K562 (cell line): ENCODE results near the gene LRP6. TPM values are rescaled to one million over a fixed set of nuclear protein-coding genes. Genes with fewer than 3 reads are reported as not detected.

Experiments used
- ATAC-seq: fragments of 200-7000 bp; cut with Tn5 transposase; 3 replicates; pipeline ENCODE4 v1.9.1; 2020; ENCODE audit warnings: moderate library complexity
- BruUV-seq: library from RNA; stranded (reverse); fragments of 400-500 nt; replicated peaks from 2 replicates; lab custom pipeline; 2021; lab: Mats Ljungman, UMichigan
- CTCF ChIA-PET: fragments of 300-600 bp; formaldehyde crosslinking; extraction: SDS; loops from one replicate; lab custom pipeline; 2021; ENCODE audit warnings: low intra/inter-chr PET ratio; lab: Yijun Ruan, JAX
- POLR2A ChIA-PET: fragments of 300-600, 350-650 bp; sonication (Branson Sonifier 250); formaldehyde crosslinking; extraction: SDS; loops from one replicate; lab custom pipeline; 2021; ENCODE audit warnings: antibody characterized with exemption, inconsistent platforms; lab: Yijun Ruan, JAX
- DNase-seq, 4 experiments: peaks; one replicate each; pipeline versions ENCODE4 v3.0.0 to v3.0.0-alpha.2; 2011 to 2018; ENCODE audit warnings: low spot score in 3 of 4, mixed read lengths in 3 of 4; ENCODE audit errors: extremely low read depth in 1 of 4
- FAIRE-seq: peaks from 2 replicates; lab custom pipeline; 2011; peaks lifted over from hg19 to GRCh38; lab: Jason Lieb, UNC
- H2AFZ ChIP-seq: 2 replicates; pipeline ENCODE4 v1.6.0; 2011; ENCODE audit warnings: low read depth, low read length, control low read depth, inconsistent platforms
- H3K27ac ChIP-seq: fragments of 200-600 bp; 3 replicates; pipeline ENCODE4 v1.8.0; 2011; ENCODE audit warnings: low read depth, mild to moderate bottlenecking, control low read depth, inconsistent platforms, low read length, moderate library complexity, mixed read lengths; ENCODE audit errors: extremely low read depth
- H3K27me3 ChIP-seq, 2 experiments: fragments of 300-600 bp in 1 of 2; 2 replicates in 1 of 2; 3 replicates in 1 of 2; pipeline versions ENCODE4 v1.6.0 to v1.8.0; 2011; ENCODE audit warnings: inconsistent platforms in 2 of 2, low read length in 2 of 2, mild to moderate bottlenecking in 1 of 2, mixed read lengths in 1 of 2, moderate library complexity in 1 of 2; ENCODE audit not compliant: control insufficient read depth in 2 of 2, insufficient read depth in 2 of 2
- H3K36me3 ChIP-seq: fragments of 300-600 bp; 3 replicates; pipeline ENCODE4 v1.8.0; 2011; ENCODE audit warnings: mild to moderate bottlenecking, low read length, inconsistent platforms; ENCODE audit not compliant: control insufficient read depth, insufficient read depth
- H3K4me1 ChIP-seq, 2 experiments: fragments of 200-600 bp in 1 of 2; replicated peaks in 1 of 2; 2 replicates in 1 of 2; 3 replicates in 1 of 2; pipeline versions ENCODE4 v1.5.1 to v1.8.0; 2011; ENCODE audit warnings: inconsistent platforms in 2 of 2, low read length in 2 of 2, mild to moderate bottlenecking in 1 of 2, mixed read lengths in 1 of 2, moderate library complexity in 1 of 2; ENCODE audit not compliant: control insufficient read depth in 2 of 2, insufficient read depth in 2 of 2
- H3K4me2 ChIP-seq: 2 replicates; pipeline ENCODE4 v1.6.1; 2011; ENCODE audit warnings: low read length, control low read depth, inconsistent platforms, mixed read lengths; ENCODE audit not compliant: insufficient read depth
- H3K4me3 ChIP-seq: fragments of 200-600 bp; sonication (generic), shearing (Covaris generic); 2 replicates; pipeline ENCODE4 v1.5.1; 2016; ENCODE audit warnings: control low read depth, inconsistent platforms
- H3K79me2 ChIP-seq: fragments of 200-600 bp; 3 replicates; pipeline ENCODE4 v1.8.0; 2011; ENCODE audit warnings: low read length, inconsistent platforms; ENCODE audit not compliant: control insufficient read depth, insufficient read depth
- H3K9ac ChIP-seq, 2 experiments: 2 replicates each; pipeline versions ENCODE4 v1.6.0 to v1.6.1; 2011; ENCODE audit warnings: low read depth in 2 of 2, low read length in 2 of 2, control low read depth in 1 of 2, inconsistent platforms in 1 of 2, mild to moderate bottlenecking in 1 of 2, mixed read lengths in 1 of 2; ENCODE audit not compliant: insufficient read depth in 1 of 2
- H3K9me1 ChIP-seq: one replicate; pipeline ENCODE4 v1.6.0; 2011; ENCODE audit warnings: inconsistent platforms, mild to moderate bottlenecking, low read length, moderate library complexity; ENCODE audit not compliant: control insufficient read depth, insufficient read depth
- H3K9me3 ChIP-seq: replicated peaks from 2 replicates; pipeline ENCODE4 v1.5.1; 2011; ENCODE audit warnings: low read depth, low read length, inconsistent platforms; ENCODE audit not compliant: control insufficient read depth, insufficient read depth
- H4K20me1 ChIP-seq: replicated peaks from 2 replicates; pipeline ENCODE4 v1.6.1; 2011; ENCODE audit warnings: low read length, inconsistent platforms, mixed read lengths; ENCODE audit not compliant: control insufficient read depth, insufficient read depth
- BRF1 ChIP-seq: IDR thresholded peaks from 3 replicates; pipeline ENCODE4 v1.6.1; 2011; ENCODE audit warnings: borderline replicate concordance, mild to moderate bottlenecking; ENCODE audit not compliant: insufficient read length; ENCODE audit errors: extremely low read depth
- CSDE1 ChIP-seq, 2 experiments: fragments of 450-650 bp; IDR thresholded peaks; 2 replicates each; pipeline ENCODE4 v1.6.1; 2016; ENCODE audit warnings: mild to moderate bottlenecking in 1 of 2
- CTBP1 ChIP-seq: fragments of 450-650 bp; IDR thresholded peaks from 2 replicates; pipeline ENCODE4 v1.6.1; 2016; ENCODE audit warnings: borderline replicate concordance
- FOXJ2 ChIP-seq: fragments of 200-800 bp; sonication (Bioruptor generic); IDR thresholded peaks from 2 replicates; pipeline ENCODE4 v1.6.1; 2016; ENCODE audit warnings: missing genetic modification characterization, missing compliant biosample characterization
- HNRNPLL ChIP-seq: fragments of 200-400 bp; formaldehyde crosslinking; IDR thresholded peaks from 2 replicates; pipeline ENCODE4 v1.6.1; 2017; ENCODE audit warnings: low read length, low read depth, mild to moderate bottlenecking; ENCODE audit not compliant: poor library complexity, severe bottlenecking
- HNRNPUL1 ChIP-seq: fragments of 200-400 bp; formaldehyde crosslinking; IDR thresholded peaks from 2 replicates; pipeline ENCODE4 v1.6.1; 2017; ENCODE audit warnings: low read length
- MAZ ChIP-seq, 2 experiments: fragments of 450-650 bp in 1 of 2; sonication (generic) in 1 of 2; formaldehyde crosslinking; IDR thresholded peaks in 1 of 2; conservative IDR thresholded peaks in 1 of 2; 2 replicates each; pipeline versions ENCODE4 v1.4.0 to v1.5.0; 2020; ENCODE audit warnings: mild to moderate bottlenecking in 1 of 2, missing genetic modification reagents in 1 of 2
- NCOR1 ChIP-seq: fragments of 450-650 bp; IDR thresholded peaks from 2 replicates; pipeline ENCODE4 v1.6.1; 2016; ENCODE audit warnings: mild to moderate bottlenecking, moderate library complexity
- PHF20 ChIP-seq: fragments of 450-650 bp; IDR thresholded peaks from 2 replicates; pipeline ENCODE4 v1.6.1; 2018; ENCODE audit not compliant: partially characterized antibody
- RAD21 ChIP-seq, 2 experiments: fragments of 250-450 bp in 1 of 2; fragments of 450-650 bp in 1 of 2; sonication (Bioruptor Pico) in 1 of 2; formaldehyde crosslinking in 1 of 2; IDR thresholded peaks in 1 of 2; conservative IDR thresholded peaks in 1 of 2; 2 replicates each; pipeline versions ENCODE4 v1.4.0 to v1.8.0; 2020 to 2022; ENCODE audit warnings: mild to moderate bottlenecking in 2 of 2, moderate library complexity in 1 of 2
- TEAD2 ChIP-seq: fragments of 450-650 bp; IDR thresholded peaks from 2 replicates; pipeline ENCODE4 v1.6.1; 2016; ENCODE audit warnings: missing genetic modification characterization, control low read depth, missing compliant biosample characterization
- ZBTB17 ChIP-seq: fragments of 450-650 bp; formaldehyde crosslinking; IDR thresholded peaks from 2 replicates; pipeline ENCODE4 v1.4.0; 2020; ENCODE audit warnings: mild to moderate bottlenecking
- ZBTB34 ChIP-seq: fragments of 250-450 bp; sonication (Bioruptor Pico); IDR thresholded peaks from 2 replicates; pipeline ENCODE4 v1.8.0; 2021; ENCODE audit warnings: mild to moderate bottlenecking, moderate library complexity
- ZNF263 ChIP-seq: sonication (generic); formaldehyde crosslinking; IDR thresholded peaks from 2 replicates; pipeline ENCODE4 v1.8.0; 2022; ENCODE audit warnings: mild to moderate bottlenecking, missing genetic modification reagents, borderline replicate concordance
- ZNF609 ChIP-seq: sonication (generic); formaldehyde crosslinking; IDR thresholded peaks from 2 replicates; pipeline ENCODE4 v1.8.1; 2023; ENCODE audit warnings: missing genetic modification reagents, mild to moderate bottlenecking, borderline replicate concordance
- WGBS: fragments of 100-300 bp; shearing (Covaris generic); methylation state at CpG from one replicate; pipeline ENCODE4 v1.1.6; 2016; ENCODE audit warnings: low coverage, mixed read lengths; ENCODE audit not compliant: insufficient coverage; ENCODE audit errors: missing lambda C conversion rate; 5-methylcytosine and 5-hydroxymethylcytosine counted together
- in situ Hi-C: fragments of 300-500 bp; cut with MboI; formaldehyde crosslinking; loops from 4 replicates; pipeline ENCODE4 v1.15.0; 2018; ENCODE audit warnings: inconsistent platforms, mixed read lengths
- intact Hi-C: fragments of 100-400 bp; cut with micrococcal nuclease; formaldehyde crosslinking; loops from 2 replicates; pipeline ENCODE4 v1.14.2; 2022
- polyA plus RNA-seq, 8 experiments: library from polyadenylated mRNA; depleted of rRNA in 4 of 8; stranded (reverse) in 5 of 8; unstranded in 3 of 8; fragments of >200 nt; fragmentation: Nextera tagmentation in 2 of 8; fragmentation: Illumina TruSeq in 1 of 8; extraction: Ambion mirVana in 2 of 8; extraction: Trizol in 1 of 8; gene quantifications; 2 replicates each; pipeline versions ENCODE4 v1.2.1 to v1.2.3, GENCODE V29; 2011 to 2014; ENCODE audit warnings: inconsistent platforms in 1 of 8, missing spikeins in 1 of 8
- total RNA-seq, 7 experiments: library from RNA; depleted of rRNA in 6 of 7; stranded (reverse); fragments of >200 nt in 6 of 7; fragmentation: Illumina TruSeq in 2 of 7; extraction: Trizol in 2 of 7; gene quantifications; 2 replicates each; pipeline versions ENCODE4 v1.2.1 to v1.2.3, GENCODE V29; 2011 to 2021; ENCODE audit warnings: low replicate concordance in 1 of 7
- TF ChIP-seq, protein P1 (sequence below): sonication (generic); formaldehyde crosslinking; IDR thresholded peaks from 2 replicates; pipeline ENCODE4 v1.8.1; 2023; ENCODE audit warnings: mild to moderate bottlenecking, missing genetic modification reagents

LRP6 gene
- total and polyA plus RNA-seq, 9 of the 15 experiments (the other 6 are each of a cell fraction or from before 2014, with no cell fraction given), result 3.0 to 17.0 (median 10.8) TPM

GRCh38 chr12:12094481-12094880 is 172.4 kb downstream of the LRP6 start:
- intact Hi-C loops, result no loop called here
- Histone ChIP-seq H4K20me1 (no peaks in the 10 kb centered on the region), H3K9ac (no peak overlapping the region), H3K4me3 (no peak overlapping the region), H3K27ac (no peak overlapping the region), H3K9me3 (no peaks in the 10 kb centered on the region), H3K4me1 (peaks cover 4 to 5% of the 10 kb centered on the region in 2 experiments; a peak in 3 of 5 replicates), H3K79me2 (no peaks in the 10 kb centered on the region), H3K9me1 (no peaks in the 10 kb centered on the region), H3K36me3 (no peaks in the 10 kb centered on the region), H3K27me3 (no peaks in the 10 kb centered on the region), H3K4me2 (no peak overlapping the region), H2AFZ (no peak overlapping the region)
- ATAC-seq, result no peak
- in situ Hi-C loops, result no loop called here
- ChIA-PET CTCF (interaction anchor here (0.6 kb wide), 1 partner anchor 62 kb away, joined by 3 read pairs; no protein-coding TSS in a partner anchor), POLR2A (interaction anchor here (1.2 kb wide), 1 partner anchor 9 kb away, joined by 3 read pairs; no protein-coding TSS in a partner anchor)
- WGBS, result 48% methylated on average over 4 of the region's 4 CpGs
- no peak for FAIRE-seq
- no TSS peak for BruUV-seq
- no peak for TF ChIP-seq HNRNPLL
- TF ChIP-seq FOXJ2 (tag), result no peak
- no peak for TF ChIP-seq ZBTB34 (CRISPR knock-in tag)
- TF ChIP-seq CSDE1 (IDR thresholded peaks at IDR 0.05), result no peak
- TF ChIP-seq, protein P1, sequence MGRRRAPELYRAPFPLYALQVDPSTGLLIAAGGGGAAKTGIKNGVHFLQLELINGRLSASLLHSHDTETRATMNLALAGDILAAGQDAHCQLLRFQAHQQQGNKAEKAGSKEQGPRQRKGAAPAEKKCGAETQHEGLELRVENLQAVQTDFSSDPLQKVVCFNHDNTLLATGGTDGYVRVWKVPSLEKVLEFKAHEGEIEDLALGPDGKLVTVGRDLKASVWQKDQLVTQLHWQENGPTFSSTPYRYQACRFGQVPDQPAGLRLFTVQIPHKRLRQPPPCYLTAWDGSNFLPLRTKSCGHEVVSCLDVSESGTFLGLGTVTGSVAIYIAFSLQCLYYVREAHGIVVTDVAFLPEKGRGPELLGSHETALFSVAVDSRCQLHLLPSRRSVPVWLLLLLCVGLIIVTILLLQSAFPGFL, result no peak
- TF ChIP-seq MAZ (CRISPR knock-in tag; conservative IDR thresholded peaks at IDR 0.05 in 1 of 2, IDR thresholded peaks at IDR 0.05 in 1 of 2), result no peak
- TF ChIP-seq RAD21 (CRISPR knock-in tag; conservative IDR thresholded peaks at IDR 0.05 in 1 of 2, IDR thresholded peaks at IDR 0.05 in 1 of 2), result no peak
- TF ChIP-seq PHF20, result no peak
- no peak for TF ChIP-seq CTBP1
- no peak for TF ChIP-seq HNRNPUL1
- no peak for TF ChIP-seq NCOR1
- TF ChIP-seq ZNF609 (CRISPR knock-in tag), result no peak
- TF ChIP-seq BRF1, result no peak
- no peak for TF ChIP-seq ZNF263 (CRISPR knock-in tag)
- TF ChIP-seq TEAD2 (tag), result no peak
- no peak for TF ChIP-seq ZBTB17
- no peak for DNase-seq
